HCT116 (cell line): ENCODE results near the gene THADA. TPM values are rescaled to one million over a fixed set of nuclear protein-coding genes. Genes with fewer than 3 reads are reported as not detected.

ENCODE experiments used
- ATAC-seq: fragments of 200-7000 bp; cut with Tn5 transposase; 2 replicates; pipeline ENCODE4 v1.9.1; 2020; ENCODE audit warnings: mild to moderate bottlenecking, moderate library complexity
- BruUV-seq: library from RNA; stranded (reverse); fragments of 400-500 nt; replicated peaks from 2 replicates; lab custom pipeline; 2021; lab: Mats Ljungman, UMichigan
- CTCF ChIA-PET: fragments of 300-600 bp; sonication (Branson Sonifier 250); formaldehyde crosslinking; loops from one replicate; lab custom pipeline; 2021; ENCODE audit warnings: antibody characterized with exemption; lab: Charles Lee
- POLR2A ChIA-PET: fragments of 300-600, 350-600 bp; sonication (Branson Sonifier 250); formaldehyde crosslinking; loops from one replicate; lab custom pipeline; 2021; ENCODE audit warnings: antibody characterized with exemption; lab: Charles Lee
- RAD21 ChIA-PET, 2 experiments: fragments of 300-600 bp; sonication (Branson Sonifier 250); formaldehyde crosslinking; loops; one replicate each; lab custom pipeline; 2023; ENCODE audit warnings: low total read pairs in 2 of 2; ENCODE audit not compliant: uncharacterized antibody in 2 of 2, unreplicated experiment in 2 of 2, low non-redundant PET in 1 of 2; lab: Charles Lee
- DNase-seq: peaks from one replicate; pipeline ENCODE4 v3.0.0-alpha.2; 2010; ENCODE audit warnings: low read depth, low spot score
- H2AFZ ChIP-seq: fragments of 200-600 bp; shearing (Covaris generic), sonication (generic); 2 replicates; pipeline ENCODE4 v1.6.1; 2017; ENCODE audit warnings: low read depth, mixed run types, mixed read lengths, antibody characterized with exemption, low read length; ENCODE audit not compliant: poor library complexity, severe bottlenecking
- H3K27ac ChIP-seq: 2 replicates; pipeline ENCODE4 v1.5.1; 2012; ENCODE audit warnings: low read depth, low read length
- H3K27me3 ChIP-seq: fragments of 200-600 bp; sonication (generic); 2 replicates; pipeline ENCODE4 v1.6.1; 2016; ENCODE audit warnings: mixed run types, low read length, mixed read lengths; ENCODE audit not compliant: insufficient read depth
- H3K36me3 ChIP-seq, 2 experiments: fragments of 200-500 bp in 1 of 2; fragments of 200-600 bp in 1 of 2; sonication (Bioruptor generic) in 1 of 2; sonication (generic) in 1 of 2; 2 replicates each; pipeline versions ENCODE4 v1.5.1 to v1.6.1; 2014 to 2016; ENCODE audit warnings: low read length in 2 of 2, inconsistent platforms in 1 of 2, mixed read lengths in 1 of 2, mixed run types in 1 of 2; ENCODE audit not compliant: insufficient read depth in 2 of 2, control insufficient read depth in 1 of 2
- H3K4me1 ChIP-seq, 2 experiments: fragments of 200-600 bp in 1 of 2; sonication (generic) in 1 of 2; 2 replicates each; pipeline versions ENCODE4 v1.5.1 to v1.6.1; 2012 to 2017; ENCODE audit warnings: low read length in 2 of 2, inconsistent platforms in 1 of 2, mild to moderate bottlenecking in 1 of 2, mixed read lengths in 1 of 2, mixed run types in 1 of 2, moderate library complexity in 1 of 2; ENCODE audit not compliant: insufficient read depth in 2 of 2, control insufficient read depth in 1 of 2
- H3K4me2 ChIP-seq: fragments of 200-600 bp; sonication (generic); 2 replicates; pipeline ENCODE4 v1.6.1; 2017; ENCODE audit warnings: mixed run types, low read length, mixed read lengths
- H3K4me3 ChIP-seq, 2 experiments: fragments of 200-600 bp in 1 of 2; sonication (generic) in 1 of 2; replicated peaks in 1 of 2; 2 replicates each; pipeline ENCODE4 v1.5.1; 2011 to 2016; ENCODE audit warnings: low read length in 2 of 2, control low read depth in 1 of 2, low read depth in 1 of 2, mild to moderate bottlenecking in 1 of 2, mixed read lengths in 1 of 2, mixed run types in 1 of 2
- H3K79me2 ChIP-seq: fragments of 200-600 bp; sonication (generic); 2 replicates; pipeline ENCODE4 v1.6.1; 2017; ENCODE audit warnings: mild to moderate bottlenecking, mixed run types, low read length, moderate library complexity, mixed read lengths; ENCODE audit not compliant: insufficient read depth
- H3K9ac ChIP-seq: fragments of 200-600 bp; sonication (generic); 2 replicates; pipeline ENCODE4 v1.6.1; 2016; ENCODE audit warnings: low read length, mixed read lengths
- H3K9me2 ChIP-seq: fragments of 200-600 bp; sonication (generic), shearing (Covaris generic); 2 replicates; pipeline ENCODE4 v1.6.1; 2017; ENCODE audit warnings: mixed run types, mild to moderate bottlenecking, moderate library complexity; ENCODE audit not compliant: insufficient read depth
- H3K9me3 ChIP-seq, 2 experiments: fragments of 200-500 bp in 1 of 2; fragments of 200-600 bp in 1 of 2; sonication (Bioruptor generic) in 1 of 2; sonication (generic) in 1 of 2; 2 replicates each; pipeline ENCODE4 v1.6.1; 2014 to 2017; ENCODE audit warnings: low read length in 2 of 2, mixed read lengths in 2 of 2, inconsistent platforms in 1 of 2, low read depth in 1 of 2, mild to moderate bottlenecking in 1 of 2, mixed run types in 1 of 2, moderate library complexity in 1 of 2; ENCODE audit not compliant: control insufficient read depth in 1 of 2, insufficient read depth in 1 of 2
- H4K20me1 ChIP-seq: fragments of 200-600 bp; sonication (generic), shearing (Covaris generic); 2 replicates; pipeline ENCODE4 v1.6.1; 2017; ENCODE audit warnings: mixed run types, mild to moderate bottlenecking, moderate library complexity; ENCODE audit not compliant: insufficient read depth
- CBX3 ChIP-seq: IDR thresholded peaks from 2 replicates; pipeline ENCODE4 v1.6.1; 2012; ENCODE audit warnings: low read depth
- ELF1 ChIP-seq: IDR thresholded peaks from 2 replicates; pipeline ENCODE4 v1.6.1; 2012; ENCODE audit warnings: low read depth, borderline replicate concordance
- EZH2phosphoT487 ChIP-seq: fragments of 200-600 bp; IDR thresholded peaks from 2 replicates; pipeline ENCODE4 v1.6.1; 2018; ENCODE audit warnings: antibody characterized with exemption, borderline replicate concordance
- SIN3A ChIP-seq: IDR thresholded peaks from 2 replicates; pipeline ENCODE4 v1.6.1; 2012; ENCODE audit warnings: low read depth
- SP1 ChIP-seq: IDR thresholded peaks from 2 replicates; pipeline ENCODE4 v1.6.1; 2012; ENCODE audit warnings: low read depth
- SRF ChIP-seq: IDR thresholded peaks from 2 replicates; pipeline ENCODE4 v1.6.1; 2012; ENCODE audit warnings: low read depth
- TCF7L2 ChIP-seq: IDR thresholded peaks from 2 replicates; pipeline ENCODE4 v1.7.0; 2011; ENCODE audit warnings: borderline replicate concordance, inconsistent platforms; ENCODE audit not compliant: insufficient read depth, insufficient read length; ENCODE audit errors: extremely low read depth
- YY1 ChIP-seq: IDR thresholded peaks from 2 replicates; pipeline ENCODE4 v1.6.1; 2011; ENCODE audit warnings: low read length, low read depth, moderate library complexity, mild to moderate bottlenecking; ENCODE audit not compliant: insufficient replicate concordance; ENCODE audit errors: extremely low read depth
- ZFX ChIP-seq: fragments of 450-650 bp; IDR thresholded peaks from 2 replicates; pipeline ENCODE4 v1.6.1; 2017
- intact Hi-C: fragments of 100-400 bp; cut with micrococcal nuclease; formaldehyde crosslinking; loops from 2 replicates; pipeline ENCODE4 v1.10.0; 2022
- total RNA-seq: library from RNA; stranded (reverse); gene quantifications from one replicate; pipeline ENCODE4 v1.2.1, GENCODE V29; 2021; ENCODE audit not compliant: unreplicated experiment
- TF ChIP-seq, protein P1 (sequence below), 3 experiments: fragments of 200-600 bp in 1 of 3; sonication (generic) in 1 of 3; IDR thresholded peaks in 2 of 3; conservative IDR thresholded peaks in 1 of 3; 2 replicates each; pipeline ENCODE4 v1.5.1; 2012 to 2017; ENCODE audit warnings: low read depth in 2 of 3, low read length in 2 of 3, antibody characterized with exemption in 1 of 3, borderline replicate concordance in 1 of 3, control low read depth in 1 of 3, mild to moderate bottlenecking in 1 of 3, mixed read lengths in 1 of 3, mixed run types in 1 of 3, moderate library complexity in 1 of 3; ENCODE audit not compliant: insufficient read depth in 1 of 3

THADA gene
- total RNA-seq, 1 experiment from 2014 or later: 30.7 TPM

DNA sequence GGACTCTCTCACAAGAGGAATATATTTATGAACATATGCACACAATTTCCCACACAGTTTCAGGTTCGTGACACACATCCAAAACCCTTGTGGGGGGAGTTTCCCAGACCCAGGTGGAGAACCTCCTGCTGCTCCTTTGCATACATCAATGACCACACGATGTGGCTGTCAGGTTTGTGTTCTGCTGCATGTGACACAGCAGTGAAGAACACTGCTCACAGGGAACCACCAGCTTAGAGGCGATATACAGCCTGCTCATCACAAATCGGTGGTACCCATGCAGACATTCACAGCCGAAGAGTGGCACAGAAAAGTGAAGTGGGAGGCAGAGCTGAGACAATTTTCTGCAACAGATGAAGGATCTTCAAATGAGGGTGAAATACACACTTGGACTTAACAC lies 193.8 kb downstream of the THADA start:
- Histone ChIP-seq H3K9ac (no peak overlapping the region), H4K20me1 (no peaks in the 10 kb centered on the region), H3K36me3 (no peaks in the 10 kb centered on the region), H3K9me2 (no peaks in the 10 kb centered on the region), H3K27ac (no peak overlapping the region), H3K4me3 (no peak overlapping the region), H3K79me2 (no peaks in the 10 kb centered on the region), H3K27me3 (no peaks in the 10 kb centered on the region), H2AFZ (no peak overlapping the region), H3K9me3 (no peaks in the 10 kb centered on the region), H3K4me1 (peaks cover 15 to 18% of the 10 kb centered on the region in 2 experiments), H3K4me2 (no peak overlapping the region)
- ChIA-PET CTCF (no interaction called here), RAD21 (no interaction called here), POLR2A (no interaction called here)
- BruUV-seq: no TSS peak
- intact Hi-C loops: no loop called here
- TF ChIP-seq SRF (no peak), EZH2phosphoT487 (no peak), ZFX (no peak), TCF7L2 (no peak)
- TF ChIP-seq, protein P1, sequence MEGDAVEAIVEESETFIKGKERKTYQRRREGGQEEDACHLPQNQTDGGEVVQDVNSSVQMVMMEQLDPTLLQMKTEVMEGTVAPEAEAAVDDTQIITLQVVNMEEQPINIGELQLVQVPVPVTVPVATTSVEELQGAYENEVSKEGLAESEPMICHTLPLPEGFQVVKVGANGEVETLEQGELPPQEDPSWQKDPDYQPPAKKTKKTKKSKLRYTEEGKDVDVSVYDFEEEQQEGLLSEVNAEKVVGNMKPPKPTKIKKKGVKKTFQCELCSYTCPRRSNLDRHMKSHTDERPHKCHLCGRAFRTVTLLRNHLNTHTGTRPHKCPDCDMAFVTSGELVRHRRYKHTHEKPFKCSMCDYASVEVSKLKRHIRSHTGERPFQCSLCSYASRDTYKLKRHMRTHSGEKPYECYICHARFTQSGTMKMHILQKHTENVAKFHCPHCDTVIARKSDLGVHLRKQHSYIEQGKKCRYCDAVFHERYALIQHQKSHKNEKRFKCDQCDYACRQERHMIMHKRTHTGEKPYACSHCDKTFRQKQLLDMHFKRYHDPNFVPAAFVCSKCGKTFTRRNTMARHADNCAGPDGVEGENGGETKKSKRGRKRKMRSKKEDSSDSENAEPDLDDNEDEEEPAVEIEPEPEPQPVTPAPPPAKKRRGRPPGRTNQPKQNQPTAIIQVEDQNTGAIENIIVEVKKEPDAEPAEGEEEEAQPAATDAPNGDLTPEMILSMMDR (IDR thresholded peaks at IDR 0.05 in 2 of 3, conservative IDR thresholded peaks at IDR 0.05 in 1 of 3; ENCODE audit: borderline replicate concordance in 1 of 3, insufficient read depth in 1 of 3, low read depth in 2 of 3, low read length in 2 of 3): no peak
- DNase-seq (no peak), ATAC-seq (no peak)

DNA sequence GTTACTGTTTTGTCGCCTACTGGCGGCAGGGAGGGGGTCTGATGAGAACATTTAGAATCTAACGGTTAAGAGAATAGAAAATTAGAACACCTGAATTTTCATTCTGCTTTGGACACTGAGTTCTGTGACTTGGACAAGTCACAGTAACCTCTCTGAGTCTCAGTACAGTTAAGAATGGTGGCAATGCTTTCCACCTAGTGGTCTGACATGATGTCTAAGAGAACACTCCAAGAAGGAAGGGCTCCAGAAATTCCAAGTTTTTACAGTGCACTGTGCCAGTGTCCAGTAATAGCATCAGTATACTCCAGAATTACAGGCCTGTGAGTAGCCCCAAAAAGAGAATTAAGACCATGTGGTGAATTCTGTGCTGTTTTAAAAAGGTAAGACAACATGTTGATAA lies 195.3 kb downstream of the THADA start:
- no peak overlapping the region for H3K4me2 ChIP-seq
- CTCF ChIA-PET: no interaction called here
- ATAC-seq: peak; percentile 53; the same call in 1 of the 2 replicates
- no peaks in the 10 kb centered on the region for H3K9me2 ChIP-seq
- no peak overlapping the region for H3K4me3 ChIP-seq
- POLR2A ChIA-PET: no interaction called here
- H3K9me3 ChIP-seq: no peaks in the 10 kb centered on the region
- no peaks in the 10 kb centered on the region for H3K36me3 ChIP-seq
- RAD21 ChIA-PET: no interaction called here
- H3K27me3 ChIP-seq: no peaks in the 10 kb centered on the region
- H3K4me1 ChIP-seq: peaks cover 21 to 24% of the 10 kb centered on the region in 2 experiments
- no peak overlapping the region; the same call in 1 of the 2 replicates for H3K27ac ChIP-seq
- H3K79me2 ChIP-seq: no peaks in the 10 kb centered on the region
- intact Hi-C loops: no loop called here
- no peaks in the 10 kb centered on the region for H4K20me1 ChIP-seq
- no peak for DNase-seq
- no TSS peak for BruUV-seq
- no peak overlapping the region for H2AFZ ChIP-seq
- no peak overlapping the region for H3K9ac ChIP-seq
- no peak for TF ChIP-seq SP1
- no peak for TF ChIP-seq CBX3
- TF ChIP-seq SIN3A: no peak
- no peak for TF ChIP-seq YY1
- no peak for TF ChIP-seq TCF7L2
- no peak for TF ChIP-seq SRF
- no peak for TF ChIP-seq ELF1
- TF ChIP-seq, protein P1 (IDR thresholded peaks at IDR 0.05 in 2 of 3, conservative IDR thresholded peaks at IDR 0.05 in 1 of 3; ENCODE audit: borderline replicate concordance in 1 of 3, insufficient read depth in 1 of 3, low read depth in 2 of 3, low read length in 2 of 3): 0 out of 6 replicates have a peak, but pooled peaks of 1 of the 3 experiments have one; percentile 6
